Measurements from ENCODE around the gene GASK1A.
"Not testable (repeated sequence)": the region's sequence is repeated elsewhere in the genome, so short reads cannot be mapped to it uniquely, and the experiment has no call there.

GASK1A gene

DNA sequence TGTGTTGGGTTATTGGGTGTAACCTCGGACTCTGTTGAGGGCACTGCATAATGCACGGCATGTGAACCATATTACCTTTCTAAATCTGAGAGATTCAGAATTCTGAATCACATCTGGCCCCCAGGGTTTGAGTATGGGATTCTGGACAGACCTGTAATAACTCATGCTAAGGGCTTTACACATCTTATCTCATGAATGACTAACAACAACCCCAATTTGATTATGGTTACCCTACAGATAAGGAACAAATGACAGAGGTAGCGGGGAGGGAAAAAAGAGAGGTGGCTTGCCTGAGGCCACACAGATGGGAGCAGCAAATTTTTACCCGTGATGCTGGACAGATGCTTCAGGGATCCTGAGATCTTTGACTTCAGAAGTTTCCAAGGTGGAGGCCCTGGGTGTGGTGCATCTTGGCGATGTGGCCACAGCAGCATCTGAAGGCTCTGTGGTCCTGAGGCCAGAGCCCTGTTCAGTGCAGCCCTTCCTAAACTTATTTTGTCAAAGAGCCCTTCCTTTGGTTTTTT, 83.0 kb downstream of the GASK1A start:
- Mint-ChIP-seq H3K4me1 (no peaks in the 10 kb centered on the region), H3K27ac (no peak overlapping the region), H3K9me3 (no peaks in the 10 kb centered on the region), H3K4me3 (no peak overlapping the region), H3K36me3 (ENCODE audit: low read depth) (no peaks in the 10 kb centered on the region), H3K27me3 (ENCODE audit: low read depth) (no peaks in the 10 kb centered on the region)
- TF ChIP-seq, protein P1, sequence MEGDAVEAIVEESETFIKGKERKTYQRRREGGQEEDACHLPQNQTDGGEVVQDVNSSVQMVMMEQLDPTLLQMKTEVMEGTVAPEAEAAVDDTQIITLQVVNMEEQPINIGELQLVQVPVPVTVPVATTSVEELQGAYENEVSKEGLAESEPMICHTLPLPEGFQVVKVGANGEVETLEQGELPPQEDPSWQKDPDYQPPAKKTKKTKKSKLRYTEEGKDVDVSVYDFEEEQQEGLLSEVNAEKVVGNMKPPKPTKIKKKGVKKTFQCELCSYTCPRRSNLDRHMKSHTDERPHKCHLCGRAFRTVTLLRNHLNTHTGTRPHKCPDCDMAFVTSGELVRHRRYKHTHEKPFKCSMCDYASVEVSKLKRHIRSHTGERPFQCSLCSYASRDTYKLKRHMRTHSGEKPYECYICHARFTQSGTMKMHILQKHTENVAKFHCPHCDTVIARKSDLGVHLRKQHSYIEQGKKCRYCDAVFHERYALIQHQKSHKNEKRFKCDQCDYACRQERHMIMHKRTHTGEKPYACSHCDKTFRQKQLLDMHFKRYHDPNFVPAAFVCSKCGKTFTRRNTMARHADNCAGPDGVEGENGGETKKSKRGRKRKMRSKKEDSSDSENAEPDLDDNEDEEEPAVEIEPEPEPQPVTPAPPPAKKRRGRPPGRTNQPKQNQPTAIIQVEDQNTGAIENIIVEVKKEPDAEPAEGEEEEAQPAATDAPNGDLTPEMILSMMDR (IDR thresholded peaks at IDR 0.05; ENCODE audit: unreplicated experiment in 3 of 3), result no peak

DNA sequence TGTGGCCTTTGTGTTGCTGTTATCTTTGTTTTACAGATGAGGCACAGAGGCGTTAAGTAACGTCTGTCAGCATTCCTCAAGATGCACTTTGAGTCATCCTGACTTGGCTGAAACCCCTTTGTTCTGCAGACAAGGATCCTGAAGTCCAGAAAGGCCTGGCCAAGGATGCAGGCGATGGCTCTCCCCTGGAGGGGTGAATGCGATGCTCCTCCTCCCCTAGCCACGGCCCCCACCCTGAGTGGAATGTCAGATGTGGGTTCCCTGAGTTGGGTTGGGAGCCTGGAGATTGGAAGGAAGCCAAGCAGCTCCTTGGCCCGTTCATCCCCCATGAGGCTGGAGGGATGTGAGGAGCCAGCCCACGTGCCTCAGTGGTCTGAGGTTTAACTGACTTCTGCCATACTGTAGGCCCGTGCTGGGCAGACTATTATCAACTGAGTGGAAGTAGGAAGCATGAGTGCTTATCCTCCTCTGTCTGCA, 83.5 kb downstream of the GASK1A start:
- no peaks in the 10 kb centered on the region for H3K27me3 Mint-ChIP-seq (ENCODE audit: low read depth)
- no peak overlapping the region for H3K27ac Mint-ChIP-seq
- no peaks in the 10 kb centered on the region for H3K36me3 Mint-ChIP-seq (ENCODE audit: low read depth)
- no peaks in the 10 kb centered on the region for H3K4me1 Mint-ChIP-seq
- TF ChIP-seq, protein P1 (IDR thresholded peaks at IDR 0.05; ENCODE audit: unreplicated experiment in 3 of 3), result no peak
- H3K9me3 Mint-ChIP-seq, result no peaks in the 10 kb centered on the region
- H3K4me3 Mint-ChIP-seq, result no peak overlapping the region

DNA sequence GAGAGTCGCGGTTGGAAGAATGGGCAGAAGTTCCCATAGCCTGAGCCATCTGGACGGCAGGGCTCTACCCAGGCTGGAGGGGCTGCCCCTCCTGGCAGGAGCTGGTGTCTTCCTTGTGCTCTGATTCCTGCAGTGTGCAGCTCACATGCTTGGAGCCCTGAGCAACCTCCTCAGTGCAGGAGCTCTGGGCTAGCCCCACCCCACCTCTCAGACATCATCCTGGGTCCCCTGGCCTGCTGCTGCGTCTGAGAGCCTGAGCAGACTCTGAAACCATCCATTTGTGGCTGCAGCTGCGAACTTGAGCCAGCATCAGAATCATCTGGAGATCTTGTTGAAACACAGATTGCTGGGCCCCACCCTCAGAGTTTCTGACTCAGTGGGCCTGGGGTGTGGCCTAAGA, 84.0 kb downstream of the GASK1A start:
- Mint-ChIP-seq H3K4me3 (no peak overlapping the region), H3K4me1 (no peaks in the 10 kb centered on the region), H3K27ac (no peak overlapping the region), H3K9me3 (no peaks in the 10 kb centered on the region), H3K27me3 (ENCODE audit: low read depth) (no peaks in the 10 kb centered on the region), H3K36me3 (ENCODE audit: low read depth) (no peaks in the 10 kb centered on the region)
- TF ChIP-seq, protein P1 (IDR thresholded peaks at IDR 0.05; ENCODE audit: unreplicated experiment in 3 of 3), result no peak

DNA sequence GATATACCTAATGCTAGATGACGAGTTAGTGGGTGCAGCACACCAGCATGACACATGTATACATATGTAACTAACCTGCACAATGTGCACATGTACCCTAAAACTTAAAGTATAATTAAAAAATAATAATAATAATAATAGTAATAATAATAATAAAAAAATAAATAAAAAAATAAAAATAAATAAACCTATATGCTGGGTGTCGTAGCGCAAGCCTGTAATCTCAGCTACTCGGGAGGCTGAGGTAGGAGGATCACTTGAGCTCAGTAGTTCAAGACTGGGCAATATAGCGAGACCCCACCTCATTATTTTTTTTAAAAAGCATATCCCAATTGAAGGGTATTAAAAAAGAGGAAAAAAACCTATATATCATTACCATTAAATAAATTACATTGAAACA, 91.6 kb downstream of the GASK1A start:
- not testable (repeated sequence) for H3K9me3 Mint-ChIP-seq; H3K4me1 Mint-ChIP-seq; H3K27me3 Mint-ChIP-seq (ENCODE audit: low read depth); H3K4me3 Mint-ChIP-seq; H3K36me3 Mint-ChIP-seq (ENCODE audit: low read depth); H3K27ac Mint-ChIP-seq

DNA sequence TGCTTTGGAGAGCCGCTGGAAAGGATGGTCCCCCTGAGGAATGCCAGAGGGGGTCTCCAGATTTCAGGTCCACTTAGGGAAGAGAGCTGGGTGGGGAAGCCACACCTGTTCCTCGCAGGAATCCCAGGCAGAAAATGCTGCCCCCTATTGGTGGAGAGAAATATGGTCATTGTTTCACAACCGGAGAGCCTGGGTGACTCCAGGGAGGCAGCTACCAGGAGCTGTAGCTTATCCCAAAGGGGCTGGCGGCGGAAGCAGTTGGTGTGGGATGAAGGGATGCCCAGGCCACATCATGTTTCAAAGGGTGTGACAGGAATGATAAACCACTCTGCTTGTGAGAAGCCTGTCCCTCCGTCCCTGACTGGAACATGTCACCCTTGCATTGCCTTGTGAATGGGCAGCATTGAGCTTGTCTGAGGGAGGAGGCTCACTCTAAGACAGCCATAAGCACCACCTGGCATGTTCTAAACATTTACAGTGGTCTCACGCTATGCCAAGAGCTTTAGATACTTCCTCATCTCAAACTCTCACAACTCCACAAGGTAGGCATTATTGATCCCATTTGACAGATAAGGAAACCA, 92.3 kb downstream of the GASK1A start:
- Mint-ChIP-seq H3K27me3 (ENCODE audit: low read depth) (peaks cover 4% of the 10 kb centered on the region), H3K9me3 (no peaks in the 10 kb centered on the region), H3K4me3 (no peak overlapping the region), H3K4me1 (no peaks in the 10 kb centered on the region), H3K27ac (no peak overlapping the region), H3K36me3 (ENCODE audit: low read depth) (no peaks in the 10 kb centered on the region)
- TF ChIP-seq, protein P1 (IDR thresholded peaks at IDR 0.05; ENCODE audit: unreplicated experiment in 3 of 3), result no peak

DNA sequence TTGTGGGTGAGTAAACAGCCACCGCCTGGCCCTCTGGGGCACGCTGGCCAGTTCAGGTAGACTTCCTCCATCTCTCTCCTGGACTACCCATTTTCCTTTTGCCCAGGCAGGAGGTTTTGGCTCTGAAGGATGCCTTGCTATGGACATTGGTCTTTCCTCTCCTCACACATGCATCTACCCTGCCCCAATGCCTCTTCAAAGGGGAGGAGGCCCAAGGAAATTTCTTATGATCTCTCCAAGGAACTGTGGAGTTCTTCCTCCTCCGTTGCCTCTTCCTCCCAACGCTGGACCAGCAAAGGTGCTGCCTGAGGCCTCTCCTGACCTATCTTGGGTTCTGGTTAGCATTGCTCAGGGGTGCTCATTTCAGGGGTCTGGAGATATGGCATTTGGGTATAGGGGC, 93.2 kb downstream of the GASK1A start:
- peaks cover 4% of the 10 kb centered on the region for H3K27me3 Mint-ChIP-seq (ENCODE audit: low read depth)
- peaks cover 6% of the 10 kb centered on the region for H3K36me3 Mint-ChIP-seq (ENCODE audit: low read depth)
- H3K9me3 Mint-ChIP-seq, result no peaks in the 10 kb centered on the region
- H3K4me1 Mint-ChIP-seq, result no peaks in the 10 kb centered on the region
- no peak overlapping the region for H3K4me3 Mint-ChIP-seq
- H3K27ac Mint-ChIP-seq, result no peak overlapping the region
- TF ChIP-seq, protein P1 (IDR thresholded peaks at IDR 0.05; ENCODE audit: unreplicated experiment in 3 of 3), result no peak
